ENCODE data around the gene CAV2. TPM values are rescaled to one million over a fixed set of nuclear protein-coding genes. Genes with fewer than 3 reads are reported as not detected.

The CAV2 gene
- total RNA-seq, 2 donors from 2014 or later = 5.2 to 7.4 TPM

DNA sequence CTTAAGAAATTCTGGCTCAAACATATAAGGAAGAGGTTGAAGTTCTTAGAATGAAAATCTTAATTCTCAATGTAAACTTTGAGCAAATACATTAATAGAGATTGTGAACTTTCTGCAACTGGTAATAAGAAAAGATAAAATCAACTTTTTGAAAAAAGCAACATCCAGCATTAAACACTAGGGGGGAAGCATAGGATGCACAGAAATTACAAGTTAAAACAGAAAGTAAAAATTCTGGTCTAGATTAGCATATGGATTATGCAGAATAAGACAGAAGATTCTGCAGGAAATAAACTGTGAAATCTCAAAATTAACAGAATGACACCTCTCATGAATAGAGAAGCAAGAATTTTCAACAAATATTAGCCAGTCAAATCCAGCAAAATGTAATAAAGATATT lies 38.0 kb upstream of the CAV2 start:
- no peak overlapping the region for H3K4me3 ChIP-seq (ENCODE audit: low read length)
- TF ChIP-seq, protein P1, sequence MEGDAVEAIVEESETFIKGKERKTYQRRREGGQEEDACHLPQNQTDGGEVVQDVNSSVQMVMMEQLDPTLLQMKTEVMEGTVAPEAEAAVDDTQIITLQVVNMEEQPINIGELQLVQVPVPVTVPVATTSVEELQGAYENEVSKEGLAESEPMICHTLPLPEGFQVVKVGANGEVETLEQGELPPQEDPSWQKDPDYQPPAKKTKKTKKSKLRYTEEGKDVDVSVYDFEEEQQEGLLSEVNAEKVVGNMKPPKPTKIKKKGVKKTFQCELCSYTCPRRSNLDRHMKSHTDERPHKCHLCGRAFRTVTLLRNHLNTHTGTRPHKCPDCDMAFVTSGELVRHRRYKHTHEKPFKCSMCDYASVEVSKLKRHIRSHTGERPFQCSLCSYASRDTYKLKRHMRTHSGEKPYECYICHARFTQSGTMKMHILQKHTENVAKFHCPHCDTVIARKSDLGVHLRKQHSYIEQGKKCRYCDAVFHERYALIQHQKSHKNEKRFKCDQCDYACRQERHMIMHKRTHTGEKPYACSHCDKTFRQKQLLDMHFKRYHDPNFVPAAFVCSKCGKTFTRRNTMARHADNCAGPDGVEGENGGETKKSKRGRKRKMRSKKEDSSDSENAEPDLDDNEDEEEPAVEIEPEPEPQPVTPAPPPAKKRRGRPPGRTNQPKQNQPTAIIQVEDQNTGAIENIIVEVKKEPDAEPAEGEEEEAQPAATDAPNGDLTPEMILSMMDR (conservative IDR thresholded peaks at IDR 0.05) = no peak
- no peaks in the 10 kb centered on the region for H3K9me3 ChIP-seq (ENCODE audit: control insufficient read depth, low read length)
- no peaks in the 10 kb centered on the region for H3K27me3 Mint-ChIP-seq (ENCODE audit: insufficient read depth)
- H3K36me3 ChIP-seq (ENCODE audit: control insufficient read depth, insufficient read depth, low read length) = no peaks in the 10 kb centered on the region
- H3K9me3 Mint-ChIP-seq = no peaks in the 10 kb centered on the region
- no peak overlapping the region for H3K4me3 Mint-ChIP-seq
- H3K9ac ChIP-seq (ENCODE audit: extremely low read depth, low read length, poor library complexity, severe bottlenecking) = no peak overlapping the region
- no peak overlapping the region for H3K27ac Mint-ChIP-seq
- H3K27ac ChIP-seq (ENCODE audit: low read depth, low read length) = no peak overlapping the region
- no peak for DNase-seq
- H3K4me1 Mint-ChIP-seq = peaks cover 7% of the 10 kb centered on the region
- no peaks in the 10 kb centered on the region for H3K4me1 ChIP-seq (ENCODE audit: control insufficient read depth, insufficient read depth, low read length)
- no peaks in the 10 kb centered on the region for H3K36me3 Mint-ChIP-seq (ENCODE audit: low read depth)
- H3K27me3 ChIP-seq (ENCODE audit: control insufficient read depth, insufficient read depth, low read length, poor library complexity, severe bottlenecking) = no peaks in the 10 kb centered on the region

DNA sequence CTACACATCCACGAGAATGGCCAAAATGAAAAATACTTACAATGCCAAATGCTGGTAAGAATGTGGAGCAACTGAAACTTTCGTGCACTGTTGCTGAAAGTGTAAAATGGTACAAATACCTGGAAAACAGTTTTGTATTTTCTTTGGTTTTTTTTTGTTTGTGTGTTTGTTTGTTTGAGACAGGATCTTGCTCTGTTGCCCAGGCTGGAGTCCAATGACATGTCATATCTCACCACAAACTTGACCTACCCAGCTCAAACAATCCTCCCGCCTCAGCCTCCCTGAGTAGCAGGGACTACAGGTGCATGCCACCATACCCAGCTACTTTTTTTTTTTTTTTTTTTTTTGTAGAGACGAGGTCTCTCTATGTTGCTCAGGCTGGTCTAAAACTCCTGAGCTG lies 35.6 kb upstream of the CAV2 start:
- no peaks in the 10 kb centered on the region for H3K4me1 ChIP-seq (ENCODE audit: control insufficient read depth, insufficient read depth, low read length)
- H3K36me3 Mint-ChIP-seq (ENCODE audit: low read depth) = no peaks in the 10 kb centered on the region

DNA sequence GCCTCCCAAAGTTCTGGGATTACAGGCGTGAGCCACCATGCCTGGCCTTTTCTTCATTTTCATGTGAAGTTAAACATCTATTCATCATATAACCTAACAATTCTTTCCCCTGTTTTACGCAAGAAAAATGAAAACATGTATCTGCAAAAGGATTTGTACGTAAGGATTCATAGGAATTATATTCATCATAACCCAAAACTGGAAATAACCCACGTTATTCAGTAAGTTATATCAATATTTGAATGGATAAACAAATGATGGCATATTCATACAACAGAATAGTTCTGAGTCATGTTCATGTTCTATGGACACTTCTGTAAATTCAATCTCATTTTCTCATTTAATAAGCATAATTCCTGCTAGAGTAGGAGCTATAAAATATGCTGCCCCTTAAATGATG lies 35.2 kb upstream of the CAV2 start:
- no peaks in the 10 kb centered on the region for H3K9me3 ChIP-seq (ENCODE audit: control insufficient read depth, low read length)
- no peaks in the 10 kb centered on the region for H3K9me3 Mint-ChIP-seq
- no peak overlapping the region for H3K4me3 ChIP-seq (ENCODE audit: low read length)
- WGBS, 2 experiments (ENCODE audit: insufficient coverage in 1 of 2, insufficient read length in 1 of 2) = 97 to 100% methylated on average over 1 to 3 of the region's 4 CpGs
- no peaks in the 10 kb centered on the region for H3K4me1 ChIP-seq (ENCODE audit: control insufficient read depth, insufficient read depth, low read length)
- TF ChIP-seq, protein P1 (conservative IDR thresholded peaks at IDR 0.05) = no peak
- no peak overlapping the region for H3K9ac ChIP-seq (ENCODE audit: extremely low read depth, low read length, poor library complexity, severe bottlenecking)
- H3K36me3 ChIP-seq (ENCODE audit: control insufficient read depth, insufficient read depth, low read length) = no peaks in the 10 kb centered on the region
- H3K27ac ChIP-seq (ENCODE audit: low read depth, low read length) = no peak overlapping the region
- no peak overlapping the region for H3K27ac Mint-ChIP-seq
- no peak for DNase-seq
- H3K27me3 Mint-ChIP-seq (ENCODE audit: insufficient read depth) = no peaks in the 10 kb centered on the region
- no peak overlapping the region for H3K4me3 Mint-ChIP-seq
- no peaks in the 10 kb centered on the region for H3K36me3 Mint-ChIP-seq (ENCODE audit: low read depth)
- no peaks in the 10 kb centered on the region for H3K4me1 Mint-ChIP-seq
- H3K27me3 ChIP-seq (ENCODE audit: control insufficient read depth, insufficient read depth, low read length, poor library complexity, severe bottlenecking) = no peaks in the 10 kb centered on the region

More for the DNA sequence above, 35.6 kb upstream of the CAV2 start:
- no peak for DNase-seq
- H3K9ac ChIP-seq (ENCODE audit: extremely low read depth, low read length, poor library complexity, severe bottlenecking) = no peak overlapping the region
- no peak overlapping the region for H3K4me3 Mint-ChIP-seq
- 95 to 100% methylated on average over 2 to 4 of the region's 4 CpGs for WGBS, 2 experiments (ENCODE audit: insufficient coverage in 1 of 2, insufficient read length in 1 of 2)
- no peaks in the 10 kb centered on the region for H3K9me3 ChIP-seq (ENCODE audit: control insufficient read depth, low read length)
- no peak overlapping the region for H3K27ac Mint-ChIP-seq
- H3K9me3 Mint-ChIP-seq = no peaks in the 10 kb centered on the region
- no peaks in the 10 kb centered on the region for H3K27me3 ChIP-seq (ENCODE audit: control insufficient read depth, insufficient read depth, low read length, poor library complexity, severe bottlenecking)
- H3K4me1 Mint-ChIP-seq = no peaks in the 10 kb centered on the region
- H3K27me3 Mint-ChIP-seq (ENCODE audit: insufficient read depth) = no peaks in the 10 kb centered on the region
- no peak overlapping the region for H3K27ac ChIP-seq (ENCODE audit: low read depth, low read length)
- H3K4me3 ChIP-seq (ENCODE audit: low read length) = no peak overlapping the region
- TF ChIP-seq, protein P1 (conservative IDR thresholded peaks at IDR 0.05) = no peak
- no peaks in the 10 kb centered on the region for H3K36me3 ChIP-seq (ENCODE audit: control insufficient read depth, insufficient read depth, low read length)

Measured in endodermal cell (in vitro differentiated cells).